A549 (cell line): ENCODE measurements around the gene GLE1. TPM values are rescaled to one million over a fixed set of nuclear protein-coding genes. Genes with fewer than 3 reads are reported as not detected.

ENCODE experiments used
- ATAC-seq, 2 experiments: fragments of 200-7000 bp in 1 of 2; fragments of >200 bp in 1 of 2; cut with Nextera tagmentation in 1 of 2; cut with Tn5 transposase in 1 of 2; 3 replicates each; pipeline versions ENCODE4 v1.8.0 to v1.9.1; 2018 to 2020; ENCODE audit warnings: mild to moderate bottlenecking in 1 of 2, moderate library complexity in 1 of 2
- CTCF ChIA-PET: fragments of 300-600 bp; sonication (Branson Sonifier 250); formaldehyde crosslinking; extraction: SDS; loops from one replicate; lab custom pipeline; 2021; ENCODE audit warnings: antibody characterized with exemption, inconsistent platforms; lab: Yijun Ruan, JAX
- POLR2A ChIA-PET: fragments of 350-600 bp; formaldehyde crosslinking; extraction: SDS; loops from one replicate; lab custom pipeline; 2021; ENCODE audit warnings: antibody characterized with exemption, inconsistent platforms; lab: Yijun Ruan, JAX
- DNase-seq, 2 experiments: peaks; one replicate each; pipeline versions ENCODE4 v3.0.0 to v3.0.0-alpha.2; 2011 to 2016; ENCODE audit warnings: low read depth in 1 of 2, low spot score in 1 of 2
- FAIRE-seq: peaks from 2 replicates; lab custom pipeline; 2011; peaks lifted over from hg19 to GRCh38; lab: Jason Lieb, UNC
- H3K27ac ChIP-seq, 2 experiments: fragments of >200 bp; sonication (Bioruptor Twin); formaldehyde crosslinking; 3 replicates each; pipeline ENCODE4 v1.5.1; 2016 to 2017
- H3K4me1 ChIP-seq: fragments of >200 bp; sonication (Bioruptor Twin); formaldehyde crosslinking; 3 replicates; pipeline ENCODE4 v1.6.1; 2016
- H3K4me2 ChIP-seq: fragments of >200 bp; sonication (Bioruptor Twin); formaldehyde crosslinking; 3 replicates; pipeline ENCODE4 v1.6.1; 2016
- H3K4me3 ChIP-seq: fragments of >200 bp; sonication (Bioruptor Twin); formaldehyde crosslinking; 3 replicates; pipeline ENCODE4 v1.5.1; 2016
- H3K9me3 ChIP-seq: fragments of >200 bp; sonication (Bioruptor Twin); formaldehyde crosslinking; 3 replicates; pipeline ENCODE4 v1.6.1; 2016
- BCL3 ChIP-seq: fragments of >200 bp; sonication (Bioruptor Twin); formaldehyde crosslinking; IDR thresholded peaks from 3 replicates; pipeline ENCODE4 v1.6.1; 2016
- BHLHE40 ChIP-seq: IDR thresholded peaks from 2 replicates; pipeline ENCODE4 v1.6.1; 2012; ENCODE audit warnings: low read depth, low read length, inconsistent platforms
- CBX2 ChIP-seq: fragments of 200-600 bp; sonication (generic); IDR thresholded peaks from 2 replicates; pipeline ENCODE4 v1.6.1; 2016; ENCODE audit warnings: low read depth, mild to moderate bottlenecking, borderline replicate concordance
- FOSB ChIP-seq: fragments of 250-450 bp; sonication (Bioruptor Pico); IDR thresholded peaks from 2 replicates; pipeline ENCODE4 v1.5.0; 2020; ENCODE audit warnings: mild to moderate bottlenecking, moderate library complexity
- FOSL2 ChIP-seq, 2 experiments: fragments of 450-650 bp in 1 of 2; fragments of >200 bp in 1 of 2; sonication (Bioruptor Twin) in 1 of 2; formaldehyde crosslinking; IDR thresholded peaks; 2 replicates each; pipeline versions ENCODE4 v1.5.0 to v1.6.1; 2016 to 2020; ENCODE audit warnings: mild to moderate bottlenecking in 1 of 2, moderate library complexity in 1 of 2
- FOXS1 ChIP-seq: fragments of 250-450 bp; sonication (Bioruptor Pico); IDR thresholded peaks from 2 replicates; pipeline ENCODE4 v1.5.0; 2020; ENCODE audit warnings: mild to moderate bottlenecking, moderate library complexity
- HDAC2 ChIP-seq: fragments of 200-600 bp; sonication (generic); IDR thresholded peaks from 2 replicates; pipeline ENCODE4 v1.6.1; 2016
- HES2 ChIP-seq: fragments of >200 bp; sonication (Bioruptor Twin); formaldehyde crosslinking; IDR thresholded peaks from 2 replicates; pipeline ENCODE4 v1.6.1; 2016
- HEYL ChIP-seq: fragments of 250-450 bp; sonication (Bioruptor Pico); IDR thresholded peaks from 2 replicates; pipeline ENCODE4 v1.8.0; 2021; ENCODE audit warnings: mild to moderate bottlenecking, moderate library complexity
- HOXA7 ChIP-seq: fragments of 250-450 bp; sonication (Bioruptor Pico); IDR thresholded peaks from 2 replicates; pipeline ENCODE4 v1.5.0; 2020; ENCODE audit warnings: mild to moderate bottlenecking, moderate library complexity
- JUN ChIP-seq, 2 experiments: fragments of >200 bp; sonication (Bioruptor Twin); formaldehyde crosslinking; IDR thresholded peaks; 2 replicates in 1 of 2; 3 replicates in 1 of 2; pipeline ENCODE4 v1.6.1; 2016 to 2017
- KDM1A ChIP-seq: fragments of 200-600 bp; sonication (generic); IDR thresholded peaks from 2 replicates; pipeline ENCODE4 v1.6.1; 2016; ENCODE audit warnings: low read depth, mild to moderate bottlenecking
- MAX ChIP-seq: IDR thresholded peaks from 2 replicates; pipeline ENCODE4 v1.6.1; 2012
- MAZ ChIP-seq: fragments of 150-350 bp; IDR thresholded peaks from 2 replicates; pipeline ENCODE4 v1.6.1; 2014; ENCODE audit warnings: antibody characterized with exemption, low read depth, low read length, borderline replicate concordance
- POLR2AphosphoS2 ChIP-seq: conservative IDR thresholded peaks from 2 replicates; pipeline ENCODE4 v1.6.1; 2012; ENCODE audit warnings: low read length, improper control_type of control experiment, inconsistent platforms
- RAD21 ChIP-seq, 2 experiments: fragments of >200 bp in 1 of 2; sonication (Bioruptor Twin) in 1 of 2; formaldehyde crosslinking in 1 of 2; IDR thresholded peaks in 1 of 2; conservative IDR thresholded peaks in 1 of 2; 2 replicates in 1 of 2; 3 replicates in 1 of 2; pipeline ENCODE4 v1.6.1; 2012 to 2018; ENCODE audit warnings: inconsistent platforms in 1 of 2
- RCOR1 ChIP-seq: fragments of 150-350 bp; IDR thresholded peaks from 2 replicates; pipeline ENCODE4 v1.6.1; 2014; ENCODE audit warnings: antibody characterized with exemption, low read length, low read depth
- RFX5 ChIP-seq: fragments of 450-650 bp; IDR thresholded peaks from 2 replicates; pipeline ENCODE4 v1.7.1; 2014; ENCODE audit warnings: antibody characterized with exemption, mild to moderate bottlenecking, moderate library complexity
- RNF2 ChIP-seq: fragments of 200-600 bp; sonication (generic); IDR thresholded peaks from 2 replicates; pipeline ENCODE4 v1.6.1; 2016; ENCODE audit warnings: low read depth, mild to moderate bottlenecking, antibody characterized with exemption, moderate library complexity, borderline replicate concordance
- SREBF2 ChIP-seq: fragments of 450-650 bp; IDR thresholded peaks from 2 replicates; pipeline ENCODE4 v1.6.1; 2014; ENCODE audit warnings: mild to moderate bottlenecking, moderate library complexity
- TP53 ChIP-seq: fragments of 250-450 bp; sonication (Bioruptor Pico); IDR thresholded peaks from 2 replicates; pipeline ENCODE4 v1.5.0; 2021; ENCODE audit warnings: mild to moderate bottlenecking, moderate library complexity
- WGBS: methylation state at CpG from one replicate; pipeline ENCODE4 v1.1.6; 2017; ENCODE audit errors: missing lambda C conversion rate; 5-methylcytosine and 5-hydroxymethylcytosine counted together
- polyA plus RNA-seq, 4 experiments: library from polyadenylated mRNA; depleted of rRNA in 3 of 4; stranded (reverse); fragments of >200 nt; fragmentation: RNase III in 1 of 4; extraction: RNeasy Plus Mini Kit Qiagen cat#74134 plus additional on column Dnase treatment in 1 of 4; gene quantifications; 2 replicates in 3 of 4; 3 replicates in 1 of 4; pipeline ENCODE4 v1.2.3, GENCODE V29; 2011 to 2017
- TF ChIP-seq, protein P1 (sequence below): fragments of 150-350 bp; IDR thresholded peaks from 2 replicates; pipeline ENCODE4 v1.6.1; 2014; ENCODE audit warnings: low read depth, mild to moderate bottlenecking, low read length

GLE1 gene
- polyA plus RNA-seq, 2 of the 4 experiments (the other 2 are of a cell fraction), result 31.5 to 49.2 TPM

DNA sequence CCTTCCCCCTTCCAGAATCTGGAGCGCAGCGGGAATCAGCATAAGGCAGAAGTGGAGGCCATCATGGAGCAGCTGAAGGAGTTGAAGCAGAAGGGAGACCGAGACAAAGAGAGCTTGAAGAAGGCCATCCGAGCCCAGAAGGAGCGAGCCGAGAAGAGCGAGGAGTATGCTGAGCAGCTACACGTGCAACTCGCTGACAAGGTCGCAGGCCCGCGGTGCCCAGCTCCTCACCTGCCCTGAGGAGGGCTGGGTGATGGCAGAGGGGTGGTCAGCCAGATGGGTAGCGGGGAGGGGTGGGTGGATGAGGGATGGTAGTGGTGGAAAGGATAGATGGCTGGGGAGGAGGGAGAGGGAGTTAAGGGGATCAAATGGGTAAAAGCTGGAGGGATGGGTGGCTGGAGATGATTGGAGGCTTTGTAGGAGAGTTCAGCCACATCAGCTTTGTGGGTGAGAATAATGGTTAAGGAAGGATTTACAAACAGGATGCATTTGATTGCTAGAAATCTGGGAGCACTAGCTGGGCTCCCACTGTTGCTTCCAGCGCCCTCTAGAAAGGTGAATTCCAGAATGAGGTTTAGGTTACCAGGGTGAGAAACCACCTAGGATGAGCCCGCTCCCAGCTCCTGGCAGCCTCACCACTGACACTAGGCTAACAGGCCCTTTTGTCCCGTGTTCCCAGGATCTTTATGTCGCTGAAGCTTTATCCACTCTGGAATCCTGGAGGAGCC is 19.7 kb upstream of the GLE1 start (continued):
- TF ChIP-seq HEYL (CRISPR knock-in tag), result no peak
- TF ChIP-seq HOXA7 (CRISPR knock-in tag), result no peak
- TF ChIP-seq HDAC2, result no peak
- TF ChIP-seq, protein P1, sequence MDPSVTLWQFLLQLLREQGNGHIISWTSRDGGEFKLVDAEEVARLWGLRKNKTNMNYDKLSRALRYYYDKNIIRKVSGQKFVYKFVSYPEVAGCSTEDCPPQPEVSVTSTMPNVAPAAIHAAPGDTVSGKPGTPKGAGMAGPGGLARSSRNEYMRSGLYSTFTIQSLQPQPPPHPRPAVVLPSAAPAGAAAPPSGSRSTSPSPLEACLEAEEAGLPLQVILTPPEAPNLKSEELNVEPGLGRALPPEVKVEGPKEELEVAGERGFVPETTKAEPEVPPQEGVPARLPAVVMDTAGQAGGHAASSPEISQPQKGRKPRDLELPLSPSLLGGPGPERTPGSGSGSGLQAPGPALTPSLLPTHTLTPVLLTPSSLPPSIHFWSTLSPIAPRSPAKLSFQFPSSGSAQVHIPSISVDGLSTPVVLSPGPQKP, result no peak
- no peak for TF ChIP-seq FOXS1 (CRISPR knock-in tag)
- no peak for TF ChIP-seq RCOR1
- TF ChIP-seq FOSB (CRISPR knock-in tag), result no peak

DNA sequence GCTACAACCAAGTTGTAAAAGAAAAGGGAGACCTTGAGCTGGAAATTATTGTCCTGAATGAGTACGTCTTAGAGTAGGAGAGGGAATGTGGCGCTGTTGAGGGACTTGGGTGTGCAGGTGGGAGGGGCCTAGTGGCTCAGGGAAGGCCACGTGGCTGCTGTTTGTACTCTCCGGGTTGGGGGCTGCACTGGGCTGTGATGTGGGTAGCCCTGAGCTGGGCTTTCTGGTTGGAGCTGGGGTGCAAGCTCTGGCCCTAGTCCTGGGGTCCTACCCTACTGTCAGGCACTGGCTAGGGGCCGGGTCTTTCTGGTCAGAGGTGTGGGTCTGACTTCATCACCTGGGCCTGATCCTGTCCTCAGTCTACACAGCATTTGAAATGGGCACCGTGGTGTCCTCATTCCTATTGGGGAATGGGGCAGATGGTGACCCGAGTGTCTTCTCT is 19.1 kb upstream of the GLE1 start:
- WGBS, result 87% methylated on average over 7 of the region's 7 CpGs
- Histone ChIP-seq H3K27ac (no peak overlapping the region), H3K4me3 (no peak overlapping the region), H3K9me3 (no peaks in the 10 kb centered on the region), H3K4me1 (no peaks in the 10 kb centered on the region), H3K4me2 (no peak overlapping the region)
- ChIA-PET CTCF (interaction anchor here (0.9 to 4.4 kb wide), 9 partner anchors 9 to 150 kb away, joined by 3 to 17 read pairs (median 4); no protein-coding TSS in a partner anchor), POLR2A (no interaction called here)
- FAIRE-seq, result no peak
- no peak for TF ChIP-seq TP53
- TF ChIP-seq RFX5, result no peak
- TF ChIP-seq SREBF2, result no peak
- TF ChIP-seq KDM1A, result no peak
- no peak for TF ChIP-seq POLR2AphosphoS2
- TF ChIP-seq HES2, result no peak
- no peak for TF ChIP-seq FOSL2 (IDR thresholded peaks at IDR 0.05)
- TF ChIP-seq FOSL2 (CRISPR knock-in tag; IDR thresholded peaks at IDR 0.05), result no peak
- no peak for TF ChIP-seq FOSB (CRISPR knock-in tag)
- no peak for TF ChIP-seq JUN (IDR thresholded peaks at IDR 0.05)
- TF ChIP-seq BHLHE40, result no peak
- TF ChIP-seq, protein P1, result no peak
- TF ChIP-seq MAZ, result no peak
- no peak for TF ChIP-seq RCOR1
- TF ChIP-seq BCL3, result no peak
- no peak for ATAC-seq
- DNase-seq, result no peak

- H3K4me3 ChIP-seq, result no peak overlapping the region
- ChIA-PET POLR2A (no interaction called here), CTCF (interaction anchor here (1.2 to 4.4 kb wide), 5 partner anchors 10 to 48 kb away, joined by 3 to 17 read pairs (median 6); no protein-coding TSS in a partner anchor)
- TF ChIP-seq CBX2, result no peak
- no peak for TF ChIP-seq MAZ
- TF ChIP-seq BHLHE40, result no peak
- TF ChIP-seq RAD21 (conservative IDR thresholded peaks at IDR 0.05 in 1 of 2, IDR thresholded peaks at IDR 0.05 in 1 of 2), result no peak
- TF ChIP-seq RNF2, result no peak
- TF ChIP-seq JUN (IDR thresholded peaks at IDR 0.05), result no peak
- no peak for TF ChIP-seq MAX
- DNase-seq (no peak), FAIRE-seq (no peak), ATAC-seq (no peak)
- H3K27ac ChIP-seq, result no peak overlapping the region
- no peaks in the 10 kb centered on the region for H3K4me1 ChIP-seq
- no peaks in the 10 kb centered on the region for H3K9me3 ChIP-seq
- no peak overlapping the region for H3K4me2 ChIP-seq
Observed at GRCh38 chr9:128486201-128486600, 18.3 kb upstream of the GLE1 start.
